IMR-90 (cell line): ENCODE results near the gene SNAPC2. TPM values are rescaled to one million over a fixed set of nuclear protein-coding genes. Genes with fewer than 3 reads are reported as not detected.
"Not testable (repeated sequence)": the region's sequence is repeated elsewhere in the genome, so short reads cannot be mapped to it uniquely, and the experiment has no call there.

Experiments used
- ATAC-seq: fragments of 200-7000 bp; cut with Tn5 transposase; 2 replicates; pipeline ENCODE4 v1.9.1; 2020; ENCODE audit warnings: low read depth, mild to moderate bottlenecking, moderate library complexity
- BruUV-seq: library from RNA; stranded (reverse); fragments of 400-500 nt; replicated peaks from 2 replicates; lab custom pipeline; 2021; lab: Mats Ljungman, UMichigan
- CTCF ChIA-PET: fragments of 300-600 bp; formaldehyde crosslinking; extraction: SDS; loops from one replicate; lab custom pipeline; 2021; ENCODE audit warnings: antibody characterized with exemption; lab: Yijun Ruan, JAX
- POLR2A ChIA-PET: fragments of 300-600 bp; sonication (Branson Sonifier 250); formaldehyde crosslinking; loops from one replicate; lab custom pipeline; 2022; ENCODE audit warnings: antibody characterized with exemption; ENCODE audit not compliant: unreplicated experiment; lab: Charles Lee
- DNase-seq: peaks from one replicate; pipeline ENCODE4 v3.0.0; 2013
- H2AFZ ChIP-seq: replicated peaks from 2 replicates; pipeline ENCODE3; 2013; ENCODE audit warnings: low read length, mild to moderate bottlenecking; ENCODE audit not compliant: poor library complexity
- H2AK5ac ChIP-seq: 2 replicates; pipeline ENCODE4 v1.6.1; 2013; ENCODE audit warnings: low read depth, low read length, inconsistent platforms
- H2AK9ac ChIP-seq: replicated peaks from 2 replicates; pipeline ENCODE3; 2013; ENCODE audit warnings: mild to moderate bottlenecking, low read depth, low read length, moderate library complexity; ENCODE audit not compliant: poor library complexity
- H2BK120ac ChIP-seq: 2 replicates; pipeline ENCODE4 v1.6.1; 2013; ENCODE audit warnings: low read depth, low read length, inconsistent platforms
- H2BK15ac ChIP-seq: 3 replicates; pipeline ENCODE4 v1.6.1; 2013; ENCODE audit warnings: low read depth, low read length, inconsistent platforms
- H2BK20ac ChIP-seq: 2 replicates; pipeline ENCODE4 v1.6.1; 2013; ENCODE audit warnings: low read depth, mild to moderate bottlenecking, inconsistent platforms, low read length, moderate library complexity
- H2BK5ac ChIP-seq: 2 replicates; pipeline ENCODE4 v1.6.1; 2013; ENCODE audit warnings: mild to moderate bottlenecking, low read depth, low read length, inconsistent platforms; ENCODE audit not compliant: poor library complexity, severe bottlenecking
- H3K14ac ChIP-seq: replicated peaks from 2 replicates; pipeline ENCODE4 v1.6.1; 2013; ENCODE audit warnings: low read depth, low read length, inconsistent platforms
- H3K18ac ChIP-seq: 2 replicates; pipeline ENCODE4 v1.6.1; 2013; ENCODE audit warnings: low read depth, low read length, control low read depth
- H3K23ac ChIP-seq: 2 replicates; pipeline ENCODE4 v1.6.1; 2013; ENCODE audit warnings: low read depth, low read length, inconsistent platforms
- H3K27ac ChIP-seq: 2 replicates; pipeline ENCODE4 v1.5.1; 2013; ENCODE audit warnings: mild to moderate bottlenecking, control low read depth, low read length; ENCODE audit not compliant: insufficient read depth
- H3K27me3 ChIP-seq: 2 replicates; pipeline ENCODE4 v1.6.1; 2013; ENCODE audit warnings: low read length; ENCODE audit not compliant: control insufficient read depth, insufficient read depth
- H3K36me3 ChIP-seq: 2 replicates; pipeline ENCODE4 v1.6.1; 2013; ENCODE audit warnings: low read length, mixed read lengths; ENCODE audit not compliant: control insufficient read depth, insufficient read depth
- H3K4ac ChIP-seq: 2 replicates; pipeline ENCODE4 v1.6.1; 2013; ENCODE audit warnings: low read depth, low read length, inconsistent platforms
- H3K4me1 ChIP-seq: 2 replicates; pipeline ENCODE4 v1.6.1; 2013; ENCODE audit warnings: low read length, mixed read lengths; ENCODE audit not compliant: control insufficient read depth, insufficient read depth
- H3K4me2 ChIP-seq: 2 replicates; pipeline ENCODE4 v1.6.1; 2013; ENCODE audit warnings: low read depth, mild to moderate bottlenecking, control low read depth, low read length, moderate library complexity
- H3K4me3 ChIP-seq: 2 replicates; pipeline ENCODE4 v1.5.1; 2013; ENCODE audit warnings: low read depth, mild to moderate bottlenecking, control low read depth, low read length, moderate library complexity; ENCODE audit not compliant: insufficient read depth
- H3K56ac ChIP-seq: 2 replicates; pipeline ENCODE4 v1.6.1; 2013; ENCODE audit warnings: low read length, inconsistent platforms; ENCODE audit not compliant: insufficient read depth; ENCODE audit errors: extremely low read depth
- H3K79me1 ChIP-seq, 2 experiments: 2 replicates each; pipeline ENCODE4 v1.6.1; 2013; ENCODE audit warnings: low read length in 2 of 2, inconsistent platforms in 1 of 2, low read depth in 1 of 2
- H3K9ac ChIP-seq: 2 replicates; pipeline ENCODE4 v1.6.1; 2013; ENCODE audit warnings: low read depth, low read length, control low read depth
- H3K9me1 ChIP-seq: 2 replicates; pipeline ENCODE4 v1.6.1; 2013; ENCODE audit warnings: low read length, inconsistent platforms; ENCODE audit not compliant: insufficient read depth
- H3K9me3 ChIP-seq: 2 replicates; pipeline ENCODE4 v1.6.1; 2013; ENCODE audit warnings: low read length; ENCODE audit not compliant: control insufficient read depth, insufficient read depth
- H4K20me1 ChIP-seq: 2 replicates; pipeline ENCODE4 v1.6.1; 2013; ENCODE audit warnings: low read length, inconsistent platforms; ENCODE audit not compliant: insufficient read depth
- H4K5ac ChIP-seq: 2 replicates; pipeline ENCODE4 v1.6.1; 2013; ENCODE audit warnings: mild to moderate bottlenecking, low read depth, low read length, control low read depth
- H4K8ac ChIP-seq, 2 experiments: 2 replicates each; pipeline ENCODE4 v1.6.1; 2013; ENCODE audit warnings: low read depth in 2 of 2, low read length in 2 of 2, control low read depth in 1 of 2, inconsistent platforms in 1 of 2
- H4K91ac ChIP-seq: 2 replicates; pipeline ENCODE4 v1.6.1; 2013; ENCODE audit warnings: low read depth, low read length, inconsistent platforms; ENCODE audit not compliant: insufficient read depth
- CHD1 ChIP-seq: IDR thresholded peaks from 2 replicates; pipeline ENCODE4 v1.6.1; 2012; ENCODE audit warnings: low read depth, low read length, improper control_type of control experiment
- RFX5 ChIP-seq: IDR thresholded peaks from 2 replicates; pipeline ENCODE4 v1.8.0; 2012; ENCODE audit warnings: low read depth, mild to moderate bottlenecking, low read length, moderate library complexity
- SMC3 ChIP-seq: fragments of 150-350 bp; IDR thresholded peaks from 2 replicates; pipeline ENCODE4 v1.6.1; 2016; ENCODE audit warnings: low read depth, mild to moderate bottlenecking, antibody characterized with exemption, low read length, moderate library complexity
- WGBS, 2 experiments: methylation state at CpG; one replicate each; pipeline versions ENCODE4 v1.1.5 to v1.1.7; 2013; ENCODE audit warnings: missing lambda C conversion rate in 2 of 2; ENCODE audit not compliant: insufficient read length in 1 of 2; ENCODE audit errors: extremely low coverage in 2 of 2; 5-methylcytosine and 5-hydroxymethylcytosine counted together
- dilution Hi-C: fragments of 300-500 bp; cut with HindIII; formaldehyde crosslinking; loops from one replicate; pipeline ENCODE4 v1.14.3; 2018; ENCODE audit warnings: low sequenced_read_pairs; ENCODE audit not compliant: unreplicated experiment
- in situ Hi-C: fragments of 300-500 bp; cut with MboI; formaldehyde crosslinking; loops from 3 replicates; pipeline ENCODE4 v1.14.3; 2019; ENCODE audit warnings: low sequenced_read_pairs, inconsistent platforms, mixed read lengths
- intact Hi-C: fragments of 100-400 bp; cut with micrococcal nuclease; formaldehyde crosslinking; loops from 2 replicates; pipeline ENCODE4 v1.10.0; 2022
- polyA plus RNA-seq, 3 experiments: library from polyadenylated mRNA; depleted of rRNA; stranded (reverse); fragments of >200 nt; gene quantifications; 2 replicates each; pipeline ENCODE4 v1.2.3, GENCODE V29; 2012; ENCODE audit warnings: low replicate concordance in 1 of 3
- total RNA-seq: library from RNA; depleted of rRNA; stranded (reverse); fragments of >200 nt; gene quantifications from 2 replicates; pipeline ENCODE4 v1.2.3, GENCODE V29; 2012

The SNAPC2 gene
- total and polyA plus RNA-seq, 2 of the 4 experiments (the other 2 are of a cell fraction): 12.5 to 29.2 TPM

DNA sequence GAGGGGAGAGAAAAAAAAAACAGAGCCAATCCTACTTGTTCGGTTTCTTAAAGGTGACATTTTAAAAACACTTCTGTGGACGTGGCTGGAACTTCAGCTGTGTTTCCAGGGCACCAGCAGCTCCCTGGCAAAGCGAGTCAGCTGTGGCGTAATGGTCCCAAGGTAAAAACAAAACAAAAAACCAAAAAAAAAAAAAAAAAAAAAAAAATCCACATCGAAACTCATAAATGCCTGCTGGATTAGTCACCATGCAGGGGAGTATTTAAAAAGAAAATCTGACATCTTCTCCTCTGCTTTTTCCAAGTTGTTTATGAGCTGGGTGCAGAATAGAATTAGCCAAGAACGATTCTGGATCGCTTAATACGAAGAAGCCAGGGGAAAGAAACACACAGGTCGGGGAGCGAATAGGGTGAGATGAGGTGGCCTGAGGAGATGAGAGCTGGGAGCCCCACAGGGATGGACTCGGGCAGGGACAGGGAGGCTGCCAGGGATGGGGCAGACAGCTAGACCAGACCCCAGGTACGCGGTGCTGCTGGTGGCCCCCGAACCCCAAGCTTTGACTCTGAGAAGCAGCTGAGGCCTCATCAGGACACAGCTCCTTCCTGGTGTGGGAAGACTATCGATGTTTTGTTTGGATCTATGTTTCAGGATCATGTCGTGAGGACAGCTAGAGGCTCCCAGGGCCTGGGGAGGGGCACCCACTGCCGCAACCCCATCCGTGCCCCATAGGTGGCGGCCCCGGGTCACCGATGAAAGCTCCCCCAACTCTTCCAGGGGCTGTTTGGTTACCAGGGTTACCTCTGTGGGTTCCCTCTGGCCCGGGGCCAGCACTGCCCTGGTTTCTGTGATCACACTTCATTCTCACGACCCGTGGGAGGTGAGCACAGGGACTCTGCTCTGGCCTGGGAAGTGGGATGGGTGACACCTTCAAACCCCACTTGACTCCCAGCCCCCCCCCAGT lies 8.9 kb downstream of the SNAPC2 start (continued):
- no peak for TF ChIP-seq RFX5
- no peak for TF ChIP-seq SMC3
- TF ChIP-seq CHD1: no peak

DNA sequence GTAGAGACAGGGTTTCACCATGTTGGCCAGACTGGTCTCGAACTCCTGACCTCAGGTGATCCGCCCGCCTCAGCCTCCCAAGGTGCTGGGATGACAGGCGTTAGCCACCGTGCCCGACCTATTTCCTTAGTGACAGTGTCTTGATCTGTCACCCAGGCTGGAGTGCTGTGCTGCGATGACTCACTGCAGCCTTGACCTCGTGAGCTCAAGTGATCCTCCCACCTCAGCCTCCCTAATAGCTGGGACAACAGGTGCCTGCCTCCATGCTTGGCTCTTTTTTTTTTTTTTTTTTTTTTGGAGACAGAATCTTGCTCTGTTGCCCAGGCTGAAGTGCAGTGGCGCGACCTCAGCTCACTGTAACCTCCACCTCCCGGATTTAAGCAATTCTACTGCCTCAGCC lies 9.9 kb downstream of the SNAPC2 start:
- H3K9me3 ChIP-seq, H3K4ac ChIP-seq, H3K14ac ChIP-seq, H2BK20ac ChIP-seq, H3K4me3 ChIP-seq, H4K8ac ChIP-seq, H2AK5ac ChIP-seq, H2BK5ac ChIP-seq, H4K5ac ChIP-seq, ATAC-seq, H3K9ac ChIP-seq, in situ Hi-C loops, H2AK9ac ChIP-seq, DNase-seq, H3K4me2 ChIP-seq, H3K56ac ChIP-seq, H4K91ac ChIP-seq, POLR2A ChIA-PET, H2AFZ ChIP-seq, intact Hi-C loops, H2BK120ac ChIP-seq, H3K18ac ChIP-seq, H3K27ac ChIP-seq, dilution Hi-C loops, H2BK15ac ChIP-seq, H3K27me3 ChIP-seq, H3K9me1 ChIP-seq, BruUV-seq, H3K23ac ChIP-seq: not testable (repeated sequence)
- Histone ChIP-seq H4K20me1 (peaks cover 15% of the 10 kb centered on the region), H3K4me1 (peaks cover 21% of the 10 kb centered on the region), H3K79me1 (peaks cover 7 to 17% of the 10 kb centered on the region in 2 experiments; a peak in 2 of 4 replicates), H3K36me3 (peaks cover 42% of the 10 kb centered on the region)
- CTCF ChIA-PET: interaction anchor here (1.7 to 1.9 kb wide), 2 partner anchors 10 to 40 kb away, joined by 4 to 5 read pairs; partner anchors contain the start of gene SNAPC2
- WGBS, 2 experiments: 91% methylated on average over 5 of the region's 11 CpGs; no CpG with 5 or more reads in 1 of the 2 experiments
